Femur (tissue), 1 donor: ENCODE results near the gene SORBS2.

Source experiments
- DNase-seq: peaks from one replicate; pipeline ENCODE4 v3.0.0-alpha.2; 2017

SORBS2 gene

GRCh38 chr4:185799442-185799841, 12.6 kb downstream of the SORBS2 start:
- DNase-seq = no peak

GRCh38 chr4:185797596-185798338, 14.2 kb downstream of the SORBS2 start:
- no peak for DNase-seq

- DNase-seq = no peak
Observed at GRCh38 chr4:185797018-185797417, 15.0 kb downstream of the SORBS2 start.

- DNase-seq = no peak
Observed at GRCh38 chr4:185796176-185796575, 15.8 kb downstream of the SORBS2 start.

GRCh38 chr4:185794637-185795036, 17.4 kb downstream of the SORBS2 start:
- DNase-seq = no peak

GRCh38 chr4:185793716-185794115, 18.3 kb downstream of the SORBS2 start:
- DNase-seq = no peak

GRCh38 chr4:185793116-185793485, 18.9 kb downstream of the SORBS2 start:
- DNase-seq = no peak

DNA sequence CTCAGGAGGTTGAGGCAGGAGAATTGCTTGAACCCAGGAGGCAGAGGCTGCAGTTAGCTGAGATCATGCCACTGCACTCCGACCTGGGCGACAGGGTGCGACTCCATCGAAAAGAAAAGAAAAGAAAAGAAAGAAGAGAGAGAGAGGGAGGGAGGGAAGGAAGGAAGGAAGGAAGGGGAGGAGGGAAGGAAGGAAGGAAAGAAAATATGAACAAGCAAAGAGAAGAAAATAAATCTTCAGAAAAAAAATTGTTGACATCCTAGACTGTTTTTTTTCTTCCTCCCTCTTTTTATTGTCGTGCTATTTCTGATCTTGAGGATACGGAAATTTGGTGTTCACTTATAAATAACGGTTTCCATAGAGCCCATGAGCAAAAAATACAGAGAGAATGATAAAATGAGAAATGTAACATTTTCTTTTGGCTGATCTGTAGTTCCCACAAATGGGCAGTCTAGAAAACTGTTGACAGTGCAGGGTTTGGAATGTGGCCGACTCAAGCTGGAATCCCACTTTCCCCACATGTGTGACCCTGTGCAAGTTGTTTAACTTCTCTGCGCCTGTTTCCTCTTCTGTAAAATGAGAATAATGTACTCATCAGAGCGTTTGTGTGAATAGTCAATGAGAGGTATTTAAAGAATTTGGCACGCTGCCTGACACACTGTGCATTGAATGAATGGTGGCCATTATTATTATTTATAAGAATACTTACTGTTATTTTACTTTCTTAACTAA, 19.4 kb downstream of the SORBS2 start:
- DNase-seq = peak; percentile 79

DNA sequence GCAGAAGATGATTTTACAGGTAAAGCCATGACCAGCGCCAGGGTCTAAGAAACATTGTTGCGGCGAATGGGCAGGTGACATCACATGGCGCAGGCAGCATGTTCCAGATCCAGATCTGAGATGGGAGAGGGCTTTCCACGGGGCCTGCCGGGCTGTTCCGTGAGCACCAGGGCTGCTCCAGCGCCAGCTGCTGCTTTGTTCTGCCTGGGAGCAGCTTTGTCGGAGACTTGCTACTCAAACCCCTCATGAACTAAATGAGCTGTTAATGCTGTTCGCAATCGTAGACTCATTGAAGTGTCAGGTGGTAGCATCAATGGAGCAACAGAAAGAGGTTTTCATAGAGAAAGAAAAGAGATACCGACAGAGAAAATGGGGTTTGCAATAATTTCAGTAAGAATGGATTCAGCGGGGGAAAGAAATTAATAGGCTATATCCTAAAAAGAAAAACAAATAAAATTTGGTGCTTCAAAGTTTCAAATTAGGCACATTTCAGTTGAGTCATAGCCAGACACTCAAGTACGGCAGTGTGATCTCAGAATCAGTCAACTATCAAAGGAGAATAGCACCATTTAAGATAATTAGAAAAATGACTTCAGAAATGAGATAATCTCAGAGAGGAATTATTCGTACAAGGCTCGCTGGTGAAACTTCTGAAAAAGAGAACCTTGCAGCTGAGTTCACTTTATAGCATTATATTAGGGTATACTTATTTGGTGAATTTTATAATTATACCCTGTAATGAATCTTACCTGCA, 23.9 kb downstream of the SORBS2 start:
- no peak for DNase-seq

GRCh38 chr4:185786422-185786821, 25.6 kb downstream of the SORBS2 start:
- no peak for DNase-seq

DNA sequence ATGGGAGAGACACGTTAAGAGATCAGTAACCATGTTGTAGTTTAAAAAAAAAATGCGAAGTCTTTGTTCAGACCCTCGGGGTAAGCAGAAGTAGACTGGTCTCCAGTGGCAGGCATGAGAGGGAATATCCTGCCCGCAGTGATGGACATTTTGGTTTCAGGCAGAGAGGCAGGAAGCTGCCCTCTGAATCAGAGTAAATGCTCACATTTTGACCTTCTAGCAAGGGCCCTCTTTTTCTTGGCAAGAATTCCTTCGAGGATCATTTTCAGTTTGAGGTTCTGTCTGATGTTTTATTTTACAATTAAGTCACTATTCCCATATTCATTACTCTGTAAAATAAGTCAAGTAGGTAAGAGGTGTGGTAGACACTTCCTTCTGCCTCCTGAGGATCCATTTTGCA, 28.4 kb downstream of the SORBS2 start:
- no peak for DNase-seq

- DNase-seq = no peak
Observed at GRCh38 chr4:185782523-185782922, 29.5 kb downstream of the SORBS2 start.

DNA sequence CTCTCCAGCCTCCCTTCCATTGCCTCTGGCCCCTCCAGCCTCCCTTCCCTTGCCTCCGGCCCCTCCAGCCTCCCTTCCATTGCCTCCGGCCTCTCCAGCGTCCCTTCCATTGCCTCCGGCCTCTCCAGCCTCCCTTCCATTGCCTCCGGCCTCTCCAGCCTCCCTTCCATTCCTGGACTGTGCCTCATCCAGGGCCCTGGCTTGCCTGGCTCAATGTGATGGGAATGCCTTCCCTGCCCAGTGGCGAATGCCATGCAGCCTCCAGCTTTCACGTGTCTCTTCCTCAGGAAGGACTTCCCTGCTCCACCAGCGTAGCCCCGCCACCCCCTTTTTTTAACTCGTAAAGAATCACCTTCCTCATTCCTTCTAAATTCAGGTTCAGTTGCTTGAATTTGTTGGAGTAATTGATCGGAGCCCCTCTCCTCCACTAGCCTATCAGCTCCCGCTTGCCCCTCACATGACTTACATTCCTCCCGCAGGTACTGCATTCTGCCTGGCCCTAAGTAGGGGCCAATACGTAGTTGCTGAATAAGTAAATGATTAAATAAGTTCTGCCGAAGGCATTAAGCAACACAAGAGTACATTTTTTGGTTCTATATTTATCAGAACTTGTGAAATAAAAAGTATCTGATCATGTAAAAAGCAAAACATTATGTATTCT, 30.3 kb downstream of the SORBS2 start:
- DNase-seq = no peak

- DNase-seq = no peak
Observed at GRCh38 chr4:185780472-185780871, 31.5 kb downstream of the SORBS2 start.

GRCh38 chr4:185779517-185779916, 32.5 kb downstream of the SORBS2 start:
- no peak for DNase-seq

DNA sequence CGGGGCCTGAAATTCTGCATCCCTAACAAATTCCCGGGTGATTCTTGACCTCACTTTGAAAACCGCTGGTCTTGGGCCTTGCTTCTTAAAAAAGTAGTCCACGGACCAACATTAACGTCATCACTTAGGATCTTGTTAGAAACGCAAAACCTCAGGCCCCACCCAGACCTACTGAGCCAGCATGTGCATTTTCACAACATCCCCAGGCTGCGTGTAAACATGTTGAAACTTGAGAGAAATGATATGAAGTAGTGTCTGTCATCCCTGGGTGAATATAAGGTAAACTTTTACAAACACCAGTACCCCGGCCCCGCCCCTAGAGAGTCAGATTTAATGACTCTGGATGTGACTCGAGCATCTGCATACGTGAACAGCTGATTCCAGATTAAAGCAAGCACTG, 33.7 kb downstream of the SORBS2 start:
- DNase-seq = no peak

GRCh38 chr4:185775792-185776555, 36.0 kb downstream of the SORBS2 start:
- DNase-seq = no peak

DNA sequence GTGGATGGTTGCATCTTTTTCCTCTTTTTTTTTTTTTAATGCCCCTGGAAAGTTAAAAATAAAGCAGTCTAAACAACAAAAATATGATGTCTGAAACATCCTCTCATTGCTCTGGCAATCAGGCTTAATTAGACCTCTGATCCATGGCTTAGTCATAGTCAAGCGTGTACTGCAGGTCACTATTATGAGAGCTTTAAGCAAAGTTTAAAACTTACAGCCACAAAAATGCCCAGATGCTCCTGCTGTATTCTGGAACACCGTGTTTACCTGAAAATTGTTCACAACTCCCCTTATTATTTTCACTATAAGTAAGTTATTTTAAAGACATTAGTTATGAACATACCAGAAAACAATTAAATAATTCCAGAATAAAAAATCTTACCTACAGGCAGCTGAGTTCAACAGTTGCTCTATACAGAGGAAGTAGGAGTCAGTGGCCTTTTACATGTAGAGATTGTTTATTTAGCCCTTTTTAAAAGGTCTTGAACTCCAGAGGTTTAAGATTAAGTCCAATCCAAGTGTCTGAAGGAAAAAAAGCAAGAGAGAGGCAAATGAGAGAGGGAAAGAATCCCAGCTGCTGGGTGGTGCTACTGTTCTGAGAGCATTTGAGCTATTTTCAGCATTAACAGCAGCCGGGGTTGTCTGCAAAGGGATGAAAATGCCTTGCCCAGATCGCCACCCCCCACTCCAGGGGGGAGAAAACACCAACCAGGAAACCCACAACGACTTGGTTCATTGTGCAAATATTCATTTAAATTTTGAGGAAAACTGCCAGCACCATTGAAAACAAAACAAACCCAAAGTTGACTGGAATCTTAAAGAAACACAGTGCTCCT, 36.9 kb downstream of the SORBS2 start:
- peak; percentile 64 for DNase-seq

GRCh38 chr4:185774131-185774653, 37.8 kb downstream of the SORBS2 start:
- no peak for DNase-seq

- no peak for DNase-seq
Observed at GRCh38 chr4:185773419-185773818, 38.6 kb downstream of the SORBS2 start.

GRCh38 chr4:185772391-185773093, 39.5 kb downstream of the SORBS2 start:
- no peak for DNase-seq
